ENCODE data around the gene TRABD2B.

- no peak for TF ChIP-seq CTCF (IDR thresholded peaks at IDR 0.05)
- no peak for TF ChIP-seq POLR2A (IDR thresholded peaks at IDR 0.05)
Observed at GRCh38 chr1:47951545-47952235, 45.5 kb downstream of the TRABD2B start.
